Duodenal mucosa (tissue), 2 donors: ENCODE data around the gene TCF7L1.
A peak's percentile ranks its signal among the peaks of the same experiment; 100 is the strongest.
"Not testable (repeated sequence)": the region's sequence is repeated elsewhere in the genome, so short reads cannot be mapped to it uniquely, and the experiment has no call there.

Source experiments
- H3K27ac ChIP-seq: one replicate; pipeline ENCODE4 v1.7.0; 2013; ENCODE audit warnings: low read depth, low read length
- H3K27me3 ChIP-seq, 2 donors: one replicate each; pipeline ENCODE4 v1.7.0; 2013; ENCODE audit warnings: low read length in 2 of 2, control low read depth in 1 of 2; ENCODE audit not compliant: insufficient read depth in 2 of 2, control insufficient read depth in 1 of 2
- H3K36me3 ChIP-seq, 2 donors: one replicate each; pipeline ENCODE4 v1.7.0; 2013; ENCODE audit warnings: low read length in 2 of 2, control low read depth in 1 of 2; ENCODE audit not compliant: insufficient read depth in 2 of 2, control insufficient read depth in 1 of 2
- H3K4me1 ChIP-seq, 2 donors: one replicate each; pipeline ENCODE4 v1.7.0; 2013; ENCODE audit warnings: low read length in 2 of 2, control low read depth in 1 of 2; ENCODE audit not compliant: insufficient read depth in 2 of 2, control insufficient read depth in 1 of 2
- H3K4me3 ChIP-seq, 2 donors: one replicate each; pipeline ENCODE4 v1.7.0; 2013; ENCODE audit warnings: low read length in 2 of 2, low read depth in 1 of 2
- H3K9ac ChIP-seq, 2 donors: one replicate each; pipeline ENCODE4 v1.7.0; 2013; ENCODE audit warnings: low read length in 2 of 2, low read depth in 1 of 2
- H3K9me3 ChIP-seq, 2 donors: one replicate each; pipeline ENCODE4 v1.7.0; 2013; ENCODE audit warnings: low read length in 2 of 2, control low read depth in 1 of 2; ENCODE audit not compliant: control insufficient read depth in 1 of 2

The TCF7L1 gene

GRCh38 chr2:85324639-85325465 is 191.7 kb downstream of the TCF7L1 start:
- Histone ChIP-seq H3K27ac (peak overlapping the region; percentile 98), H3K27me3 (no peaks in the 10 kb centered on the region), H3K9ac (peak overlapping the region; percentile 79 to 80), H3K36me3 (peaks cover 32 to 48% of the 10 kb centered on the region in 2 donors), H3K4me1 (peaks cover 31 to 44% of the 10 kb centered on the region in 2 donors), H3K4me3 (peak overlapping the region; percentile 86), H3K9me3 (no peaks in the 10 kb centered on the region)

- no peaks in the 10 kb centered on the region for H3K9me3 ChIP-seq
- H3K27me3 ChIP-seq = no peaks in the 10 kb centered on the region
- H3K4me3 ChIP-seq = peak overlapping the region; percentile 86
- peaks cover 31 to 41% of the 10 kb centered on the region in 2 donors for H3K4me1 ChIP-seq
- peak overlapping the region; percentile 98 for H3K27ac ChIP-seq
- peak overlapping the region; percentile 79 to 80 for H3K9ac ChIP-seq
- H3K36me3 ChIP-seq = peaks cover 26 to 42% of the 10 kb centered on the region in 2 donors
Observed at GRCh38 chr2:85325466-85325811, 192.2 kb downstream of the TCF7L1 start.

GRCh38 chr2:85326406-85327159 is 193.4 kb downstream of the TCF7L1 start:
- Histone ChIP-seq H3K4me3 (peak overlapping the region; percentile 86), H3K9ac (peak overlapping the region; percentile 79 to 80), H3K27ac (peak overlapping the region; percentile 98), H3K27me3 (no peaks in the 10 kb centered on the region), H3K9me3 (no peaks in the 10 kb centered on the region), H3K36me3 (peaks cover 16 to 31% of the 10 kb centered on the region in 2 donors), H3K4me1 (peaks cover 31 to 41% of the 10 kb centered on the region in 2 donors)

- Histone ChIP-seq H3K4me1 (peaks cover 27 to 41% of the 10 kb centered on the region in 2 donors), H3K9ac (peak overlapping the region; percentile 79 to 80)
Observed at GRCh38 chr2:85327160-85327821, 194.1 kb downstream of the TCF7L1 start.

GRCh38 chr2:85327822-85328617 is 194.8 kb downstream of the TCF7L1 start, which contains the start of gene TGOLN2:
Gene TGOLN2 (minus strand): TSS chr2:85327989. CDS start chr2:85327962, 27 bp downstream.
- H3K4me1 ChIP-seq = peaks cover 22 to 41% of the 10 kb centered on the region in 2 donors
- H3K27ac ChIP-seq = peak within 1 kb of the TSS; percentile 98
- H3K9ac ChIP-seq = peak within 1 kb of the TSS; percentile 79 to 80

More at GRCh38 chr2:85327160-85327821, 194.1 kb downstream of the TCF7L1 start:
- H3K36me3 ChIP-seq = peaks cover 10 to 24% of the 10 kb centered on the region in 2 donors
- peak overlapping the region; percentile 98 for H3K27ac ChIP-seq
- H3K27me3 ChIP-seq = no peaks in the 10 kb centered on the region
- H3K9me3 ChIP-seq = no peaks in the 10 kb centered on the region
- peak overlapping the region; percentile 86 for H3K4me3 ChIP-seq

GRCh38 chr2:85329181-85329651 is 196.0 kb downstream of the TCF7L1 start:
- Histone ChIP-seq H3K27me3 (no peaks in the 10 kb centered on the region), H3K9me3 (no peaks in the 10 kb centered on the region), H3K4me3 (no peak overlapping the region), H3K36me3 (peaks cover 0 to 6% of the 10 kb centered on the region in 2 donors), H3K4me1 (peaks cover 16 to 31% of the 10 kb centered on the region in 2 donors), H3K9ac (no peak overlapping the region), H3K27ac (no peak overlapping the region)

More at GRCh38 chr2:85327822-85328617, 194.8 kb downstream of the TCF7L1 start, which contains the start of gene TGOLN2:
- H3K4me3 ChIP-seq = peak within 1 kb of the TSS; percentile 86
- H3K27me3 ChIP-seq = no peaks in the 10 kb centered on the region
- H3K9me3 ChIP-seq = no peaks in the 10 kb centered on the region
- H3K36me3 ChIP-seq = peaks cover 8 to 16% of the 10 kb centered on the region in 2 donors

- not testable (repeated sequence) for H3K4me3 ChIP-seq, H3K9ac ChIP-seq, H3K9me3 ChIP-seq, H3K36me3 ChIP-seq, H3K27ac ChIP-seq, H3K27me3 ChIP-seq
- peaks cover 13 to 26% of the 10 kb centered on the region in 2 donors for H3K4me1 ChIP-seq
Observed at GRCh38 chr2:85329701-85330100, 196.5 kb downstream of the TCF7L1 start.

- peaks cover 8 to 12% of the 10 kb centered on the region in 2 donors for H3K4me1 ChIP-seq
- no peak overlapping the region for H3K27ac ChIP-seq
- H3K9me3 ChIP-seq = no peaks in the 10 kb centered on the region
- H3K9ac ChIP-seq = no peak overlapping the region
- no peaks in the 10 kb centered on the region for H3K27me3 ChIP-seq
- no peaks in the 10 kb centered on the region for H3K36me3 ChIP-seq
- H3K4me3 ChIP-seq = no peak overlapping the region
Observed at GRCh38 chr2:85330839-85331636, 197.8 kb downstream of the TCF7L1 start.

GRCh38 chr2:85333877-85334276 is 200.7 kb downstream of the TCF7L1 start:
- H3K36me3 ChIP-seq, H3K27me3 ChIP-seq, H3K9ac ChIP-seq, H3K4me3 ChIP-seq, H3K27ac ChIP-seq, H3K4me1 ChIP-seq, H3K9me3 ChIP-seq: not testable (repeated sequence)
